ENCODE data around the gene SUV39H1.
"Not testable (repeated sequence)": the region's sequence is repeated elsewhere in the genome, so short reads cannot be mapped to it uniquely, and the experiment has no call there.

Gene SUV39H1

DNA sequence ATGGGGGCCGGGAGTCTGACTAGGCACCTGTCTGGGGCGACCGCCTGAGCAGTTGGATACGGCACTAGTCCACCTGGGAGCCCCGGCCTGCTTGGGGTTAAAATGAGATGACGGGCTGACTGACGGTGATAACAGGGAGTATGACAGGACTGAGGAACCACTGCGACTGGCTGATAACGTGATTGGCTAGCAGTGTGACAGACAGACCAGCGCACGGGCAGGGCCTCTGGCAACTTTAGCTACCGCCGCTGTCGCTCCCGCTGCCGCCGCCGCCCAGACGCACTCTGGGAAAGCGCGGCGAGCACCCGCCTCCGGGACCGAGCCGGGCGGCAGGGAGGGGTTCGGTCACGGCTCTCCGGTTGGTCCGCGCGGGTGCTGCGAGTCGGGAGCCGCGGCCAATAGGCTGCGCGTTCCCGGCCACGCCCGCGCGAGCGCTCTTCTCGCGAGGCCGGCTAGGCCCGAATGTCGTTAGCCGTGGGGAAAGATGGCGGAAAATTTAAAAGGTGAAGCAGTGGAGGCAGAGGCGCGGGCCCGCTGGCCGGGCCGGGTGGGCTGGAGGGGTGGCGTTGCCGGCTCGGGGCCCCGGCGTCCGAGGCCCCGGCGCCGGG is at the start of gene SUV39H1:
TSS of gene SUV39H1 (plus strand) at position 434 of the 608 bp plus-strand sequence. CDS start at position 485, 51 bp downstream.
- peak; percentile 84 to 89 for DNase-seq

DNA sequence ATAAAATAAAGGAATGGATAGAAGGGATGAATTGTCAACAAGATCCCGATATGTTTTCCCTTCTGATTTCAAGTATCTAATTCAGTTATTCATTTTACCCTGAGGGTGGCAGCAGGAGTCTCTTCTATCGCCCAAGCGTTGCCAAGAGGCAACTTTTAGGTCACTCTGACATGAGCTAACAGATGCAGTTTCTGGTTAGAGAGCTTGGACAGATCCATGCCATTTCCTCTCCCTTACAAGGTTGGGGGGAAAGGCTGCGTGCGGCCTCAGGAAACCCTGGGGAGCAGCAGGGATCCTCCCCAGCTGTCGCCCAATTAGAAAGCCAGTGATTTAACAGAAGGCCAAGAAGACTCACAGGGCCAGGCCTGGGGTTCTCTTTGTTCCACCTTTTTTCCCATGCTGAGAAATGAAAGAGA is 48.2 kb upstream of the SUV39H1 start:
- peak; percentile 18 to 22 for DNase-seq

DNA sequence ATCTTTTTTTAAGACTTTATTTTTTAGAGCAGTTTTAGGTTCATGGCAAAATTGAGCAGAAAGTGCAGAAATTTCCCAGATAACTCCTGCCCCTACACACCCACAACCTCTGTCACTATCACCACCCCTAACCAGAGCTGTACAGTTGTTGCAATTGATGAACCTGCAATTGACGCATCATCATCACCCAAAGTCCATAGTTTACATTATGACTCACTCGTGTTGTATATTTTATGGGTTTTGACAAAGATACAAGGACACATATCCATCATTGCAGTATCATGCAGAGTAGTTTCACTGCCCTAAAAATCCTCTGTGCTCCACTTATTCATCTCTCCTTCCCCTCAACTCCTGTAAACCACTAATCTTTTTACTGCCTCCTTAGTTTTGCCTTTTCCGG is 47.4 kb upstream of the SUV39H1 start:
- no peak for DNase-seq

DNA sequence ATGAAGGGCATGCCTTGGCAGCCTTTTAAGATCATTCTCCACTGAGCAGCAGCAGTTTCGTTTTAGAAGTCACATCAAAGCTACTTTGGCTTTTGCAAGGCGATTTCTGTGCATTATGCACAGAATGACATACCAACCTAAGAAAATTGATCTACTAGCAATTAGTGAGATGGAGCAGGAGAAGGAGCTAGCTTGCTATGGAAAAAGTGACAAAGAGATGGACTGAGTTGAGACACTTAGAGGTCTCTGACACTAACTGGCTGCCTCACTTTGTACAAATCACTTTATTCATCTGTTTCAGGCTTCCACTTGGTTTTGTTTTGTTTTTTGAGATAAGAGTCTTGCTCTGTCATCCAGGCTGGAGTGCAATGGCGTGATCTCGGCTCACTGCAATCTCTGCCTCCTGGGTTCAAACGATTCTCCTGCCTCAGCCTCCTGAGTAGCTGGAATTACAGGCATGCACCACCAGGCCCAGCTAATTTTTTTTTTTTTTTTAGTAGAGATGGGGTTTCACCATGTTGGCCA is 44.4 kb upstream of the SUV39H1 start:
- not testable (repeated sequence) for DNase-seq

GRCh38 chrX:48654746-48655145 is 41.8 kb upstream of the SUV39H1 start:
- not testable (repeated sequence) for DNase-seq

DNA sequence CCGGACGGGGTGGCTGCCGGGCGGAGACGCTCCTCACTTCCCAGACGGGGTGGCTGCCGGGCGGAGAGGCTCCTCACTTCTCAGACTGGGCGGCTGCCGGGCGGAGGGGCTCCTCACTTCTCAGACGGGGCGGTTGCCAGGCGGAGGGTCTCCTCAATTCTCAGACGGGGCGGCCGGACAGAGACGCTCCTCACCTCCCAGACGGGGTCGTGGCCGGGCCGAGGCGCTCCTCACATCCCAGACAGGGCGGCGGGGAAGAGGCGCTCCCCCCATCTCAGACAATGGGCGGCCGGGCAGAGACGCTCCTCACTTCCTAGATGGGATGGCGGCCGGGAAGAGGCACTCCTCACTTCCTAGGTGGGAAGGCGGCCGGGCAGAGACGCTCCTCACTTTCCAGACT is 36.8 kb upstream of the SUV39H1 start:
- not testable (repeated sequence) for DNase-seq

DNA sequence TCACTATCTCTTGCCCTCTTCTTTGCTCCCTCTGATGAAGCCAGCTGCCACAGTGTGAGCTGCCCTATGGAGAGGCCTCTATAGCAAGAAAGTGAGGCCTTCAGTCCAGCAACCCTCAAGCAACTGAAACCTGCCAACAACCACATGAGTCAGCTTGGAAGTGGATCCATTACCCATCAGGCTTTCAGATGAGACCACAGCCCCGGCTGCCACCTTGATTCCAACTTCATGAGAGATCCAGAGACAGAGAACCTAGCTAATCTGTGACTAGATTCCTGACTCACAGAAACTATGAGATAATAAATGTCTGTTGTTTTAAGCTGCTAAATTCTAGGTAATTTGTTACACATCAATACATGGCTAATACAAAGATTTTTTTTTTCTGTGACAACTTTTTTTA is 33.3 kb upstream of the SUV39H1 start:
- DNase-seq: peak; percentile 32 to 35

DNA sequence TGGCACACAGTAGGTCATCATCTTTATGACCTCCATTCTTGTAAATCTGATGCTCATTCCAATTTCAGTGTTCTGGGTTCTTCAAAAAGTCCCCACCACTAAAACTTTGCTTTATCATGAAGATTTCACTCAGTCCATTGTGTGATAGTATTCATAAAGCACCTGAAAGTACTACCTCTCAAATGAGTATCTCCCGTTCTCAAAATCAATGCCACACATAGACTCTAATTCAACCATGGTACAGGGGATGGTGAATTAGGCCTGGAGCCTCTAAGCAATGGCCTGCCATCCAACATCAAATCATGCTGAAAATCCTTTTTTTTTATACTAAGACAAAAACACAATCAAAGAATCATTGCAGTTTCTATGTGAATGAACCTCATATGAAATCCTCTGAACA is 32.4 kb upstream of the SUV39H1 start:
- DNase-seq: no peak

DNA sequence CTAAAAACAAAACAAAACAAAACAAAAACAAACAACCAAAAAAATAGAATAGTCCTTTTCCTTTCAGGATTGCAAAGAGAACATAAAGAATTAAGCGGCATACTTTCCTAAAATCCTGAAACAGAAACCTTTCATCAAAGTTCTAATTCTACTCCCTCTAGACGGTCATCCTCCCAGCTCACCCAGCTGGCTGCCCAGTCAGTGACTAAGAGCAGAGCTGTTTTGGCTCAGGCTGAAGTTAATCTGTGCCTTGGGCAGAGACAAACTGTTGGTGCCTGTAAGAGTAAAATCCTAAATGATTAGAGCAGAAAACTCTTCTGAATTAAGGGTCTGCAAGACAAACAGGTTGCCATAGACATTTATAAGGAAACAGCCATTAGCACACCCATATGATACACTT is 30.5 kb upstream of the SUV39H1 start:
- DNase-seq: no peak

GRCh38 chrX:48666649-48667048 is 29.9 kb upstream of the SUV39H1 start:
- DNase-seq: no peak

DNA sequence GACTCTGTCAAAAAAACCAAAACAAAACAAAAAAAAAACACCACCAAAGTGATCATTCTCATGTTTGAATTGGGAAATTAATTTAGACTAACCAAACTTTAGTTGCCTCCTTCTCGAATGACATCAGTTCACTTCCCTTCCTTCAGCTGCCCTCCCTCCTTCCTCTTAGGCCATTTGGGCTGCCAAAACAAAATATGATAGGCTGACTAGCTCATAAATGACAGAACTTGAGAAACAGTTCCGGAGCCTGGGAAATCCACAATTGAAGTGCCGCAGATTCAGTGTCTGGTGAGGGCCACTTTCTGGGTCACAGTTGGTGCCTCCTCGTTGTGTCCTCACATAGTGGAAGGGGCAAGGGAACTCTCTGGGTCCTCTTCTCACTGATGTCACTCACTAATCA is 29.0 kb upstream of the SUV39H1 start:
- no peak for DNase-seq

- not testable (repeated sequence) for DNase-seq
These were observed 28.3 kb upstream of the SUV39H1 start for GRCh38 chrX:48668187-48668586.

GRCh38 chrX:48676106-48676892 is 20.2 kb upstream of the SUV39H1 start:
- DNase-seq: peak; percentile 89 to 92

DNA sequence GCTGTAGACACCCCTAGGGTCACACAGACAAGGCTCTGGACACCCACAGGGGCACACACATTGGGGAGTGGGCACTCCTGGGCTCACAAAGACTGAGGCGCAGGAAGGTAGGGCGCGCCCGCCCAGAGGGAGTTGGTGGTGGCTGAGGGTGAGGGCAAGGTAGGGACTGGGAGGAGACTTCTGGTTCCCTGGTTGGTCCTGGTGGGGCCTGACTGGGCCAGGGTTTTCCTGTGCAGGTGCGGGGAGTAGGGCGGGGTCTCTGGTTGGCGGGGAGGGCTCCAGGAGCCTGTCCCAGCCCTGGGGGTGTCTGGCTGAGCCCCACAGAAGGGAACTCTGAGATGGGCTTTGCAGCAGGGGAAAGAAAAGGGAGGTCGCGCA is 19.7 kb upstream of the SUV39H1 start:
- peak in 1 of 2 experiments; percentile 33 for DNase-seq

DNA sequence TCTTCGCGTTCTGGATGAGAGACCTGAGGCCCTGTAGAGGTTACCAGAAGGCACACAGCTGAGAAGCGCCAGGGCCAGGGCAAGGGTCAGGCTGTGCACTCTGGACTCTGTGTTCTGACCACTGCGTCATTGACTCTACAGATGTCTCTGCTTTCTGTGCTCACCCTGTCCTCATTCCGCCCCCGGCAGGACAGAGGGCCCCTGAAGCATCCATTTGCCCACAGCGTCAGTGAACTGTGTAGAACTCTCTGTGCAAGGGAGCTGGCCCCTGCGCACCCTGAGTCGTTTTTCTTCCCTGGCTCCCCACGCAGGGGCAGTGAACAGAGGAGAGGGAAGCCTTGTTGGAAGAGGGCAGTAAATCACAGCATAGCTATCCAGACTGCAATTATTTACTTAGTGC is 19.0 kb upstream of the SUV39H1 start:
- DNase-seq: no peak

GRCh38 chrX:48680467-48680866 is 16.1 kb upstream of the SUV39H1 start:
- peak; percentile 43 to 48 for DNase-seq

- DNase-seq: not testable (repeated sequence)
These were observed 15.6 kb upstream of the SUV39H1 start for GRCh38 chrX:48680925-48681324.

- DNase-seq: no peak
These were observed 14.9 kb upstream of the SUV39H1 start for GRCh38 chrX:48681539-48682183.

- not testable (repeated sequence) for DNase-seq
These were observed 13.7 kb upstream of the SUV39H1 start for GRCh38 chrX:48682795-48683194.

DNA sequence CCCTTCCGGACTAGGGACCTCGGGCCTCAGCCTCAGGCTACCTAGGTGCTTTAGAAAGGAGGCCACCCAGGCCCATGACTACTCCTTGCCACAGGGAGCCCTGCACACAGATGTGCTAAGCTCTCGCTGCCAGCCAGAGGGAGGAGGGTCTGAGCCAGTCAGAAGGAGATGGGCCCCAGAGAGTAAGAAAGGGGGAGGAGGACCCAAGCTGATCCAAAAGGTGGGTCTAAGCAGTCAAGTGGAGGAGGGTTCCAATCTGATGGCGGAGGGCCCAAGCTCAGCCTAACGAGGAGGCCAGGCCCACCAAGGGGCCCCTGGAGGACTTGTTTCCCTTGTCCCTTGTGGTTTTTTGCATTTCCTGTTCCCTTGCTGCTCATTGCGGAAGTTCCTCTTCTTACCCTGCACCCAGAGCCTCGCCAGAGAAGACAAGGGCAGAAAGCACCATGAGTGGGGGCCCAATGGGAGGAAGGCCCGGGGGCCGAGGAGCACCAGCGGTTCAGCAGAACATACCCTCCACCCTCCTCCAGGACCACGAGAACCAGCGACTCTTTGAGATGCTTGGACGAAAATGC is 13.0 kb upstream of the SUV39H1 start, which contains the start of gene WAS:
TSS of gene WAS (plus strand) at position 389 of the 572 bp plus-strand sequence. CDS start at position 444, 55 bp downstream.
- DNase-seq: peak; percentile 60 to 65

- DNase-seq: no peak
These were observed 12.4 kb upstream of the SUV39H1 start for GRCh38 chrX:48684134-48684533.

- no peak for DNase-seq
These were observed 11.1 kb upstream of the SUV39H1 start for GRCh38 chrX:48685416-48685815.

- DNase-seq: no peak
These were observed 7.9 kb upstream of the SUV39H1 start for GRCh38 chrX:48688531-48689150.
